Adipose tissue (tissue), 3 donors: ENCODE results near the gene LSM7. TPM values are rescaled to one million over a fixed set of nuclear protein-coding genes. Genes with fewer than 3 reads are reported as not detected.
"Not testable (repeated sequence)": the region's sequence is repeated elsewhere in the genome, so short reads cannot be mapped to it uniquely, and the experiment has no call there.

Source experiments
- H3K27ac ChIP-seq: one replicate; pipeline ENCODE4 v1.5.1; 2013; ENCODE audit warnings: low read depth, low read length
- WGBS, 3 donors: extraction: QIAGEN DNeasy Blood & Tissue Kit; methylation state at CpG; one replicate each; pipeline ENCODE4 v1.1.7; 2013; 5-methylcytosine and 5-hydroxymethylcytosine counted together
- polyA plus RNA-seq, 3 donors: library from polyadenylated mRNA; stranded (reverse); fragments of 200-250 nt; gene quantifications; one replicate each; pipeline ENCODE4 v1.2.3, GENCODE V29; 2013
- donor health status: healthy with polysubstance abuse.
- donor health status: Bipolar disorder and iron deficiency.
- donor health status: healthy.

Gene LSM7
- polyA plus RNA-seq, 3 donors = 97.8 to 222 (median 149) TPM

DNA sequence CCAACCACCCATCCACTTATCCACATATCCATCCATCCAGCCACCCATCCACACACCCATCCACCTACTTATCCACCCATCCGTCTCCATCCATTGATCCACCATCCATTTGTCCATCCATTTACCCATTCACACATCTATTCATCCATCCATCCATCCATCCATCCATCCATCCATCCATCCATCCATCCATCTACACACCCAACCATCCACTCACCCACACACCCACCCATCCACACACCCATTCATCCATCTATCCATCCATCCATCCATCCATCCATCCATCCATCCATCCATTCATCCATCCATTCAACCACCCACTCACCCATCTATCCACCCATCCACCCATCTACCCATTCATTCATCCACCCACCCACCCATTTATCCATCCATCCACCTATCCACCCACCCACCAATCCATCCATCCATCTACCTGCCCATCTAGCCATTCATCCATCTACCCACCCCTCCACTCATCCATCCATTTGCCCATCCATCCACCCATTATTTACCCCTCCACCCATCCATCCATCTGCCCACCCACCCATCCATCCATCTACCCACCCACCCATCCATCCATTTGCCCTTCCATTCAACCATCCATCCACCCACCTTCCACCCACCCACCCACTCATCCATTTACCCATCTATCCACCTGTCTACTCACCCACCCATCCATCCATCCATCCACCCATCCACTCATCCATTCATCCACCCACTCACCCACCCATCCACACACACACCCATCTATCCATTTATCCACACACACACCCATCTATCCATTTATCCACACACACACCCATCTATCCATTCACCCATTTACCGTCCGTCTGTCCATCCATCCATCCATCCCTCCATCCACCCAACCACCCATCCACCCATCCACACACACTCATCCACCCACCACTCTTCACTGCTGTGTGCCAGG lies 29.2 kb upstream of the LSM7 start:
- WGBS, 3 donors = 96 to 100% (median 98%) methylated on average over 3 of the region's 3 CpGs
- H3K27ac ChIP-seq = no peak overlapping the region

DNA sequence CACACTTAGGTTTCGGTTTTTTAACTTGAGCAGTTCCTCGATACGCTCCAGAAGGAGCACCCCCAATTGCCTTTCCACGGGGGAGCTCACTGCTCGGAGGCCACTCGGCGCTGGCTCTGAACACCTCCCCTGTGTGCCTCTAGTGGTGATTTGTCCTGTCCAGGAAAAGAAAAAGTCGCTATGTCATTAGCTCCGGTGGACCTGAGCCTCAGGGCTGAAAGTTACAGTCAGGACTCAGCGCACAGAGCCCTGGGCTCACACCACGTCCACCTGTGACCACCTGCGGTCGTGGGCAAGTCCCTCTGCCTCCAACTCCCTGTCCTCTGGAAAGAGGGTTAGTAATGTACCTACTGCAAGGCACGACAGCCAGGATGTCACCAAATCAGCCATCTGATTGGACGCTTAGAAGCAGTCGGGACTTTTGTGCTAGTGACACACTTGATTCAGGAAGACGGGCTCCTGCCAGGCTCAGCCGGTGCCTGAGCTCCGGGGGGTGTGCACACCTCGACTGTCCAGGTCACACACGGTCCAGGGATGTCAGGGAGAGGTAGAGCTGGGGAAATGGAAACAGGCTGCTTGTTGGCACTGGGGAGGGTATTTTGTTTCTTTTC lies 27.8 kb upstream of the LSM7 start:
- 81 to 82% (median 82%) methylated on average over 21 of the region's 21 CpGs for WGBS, 3 donors

DNA sequence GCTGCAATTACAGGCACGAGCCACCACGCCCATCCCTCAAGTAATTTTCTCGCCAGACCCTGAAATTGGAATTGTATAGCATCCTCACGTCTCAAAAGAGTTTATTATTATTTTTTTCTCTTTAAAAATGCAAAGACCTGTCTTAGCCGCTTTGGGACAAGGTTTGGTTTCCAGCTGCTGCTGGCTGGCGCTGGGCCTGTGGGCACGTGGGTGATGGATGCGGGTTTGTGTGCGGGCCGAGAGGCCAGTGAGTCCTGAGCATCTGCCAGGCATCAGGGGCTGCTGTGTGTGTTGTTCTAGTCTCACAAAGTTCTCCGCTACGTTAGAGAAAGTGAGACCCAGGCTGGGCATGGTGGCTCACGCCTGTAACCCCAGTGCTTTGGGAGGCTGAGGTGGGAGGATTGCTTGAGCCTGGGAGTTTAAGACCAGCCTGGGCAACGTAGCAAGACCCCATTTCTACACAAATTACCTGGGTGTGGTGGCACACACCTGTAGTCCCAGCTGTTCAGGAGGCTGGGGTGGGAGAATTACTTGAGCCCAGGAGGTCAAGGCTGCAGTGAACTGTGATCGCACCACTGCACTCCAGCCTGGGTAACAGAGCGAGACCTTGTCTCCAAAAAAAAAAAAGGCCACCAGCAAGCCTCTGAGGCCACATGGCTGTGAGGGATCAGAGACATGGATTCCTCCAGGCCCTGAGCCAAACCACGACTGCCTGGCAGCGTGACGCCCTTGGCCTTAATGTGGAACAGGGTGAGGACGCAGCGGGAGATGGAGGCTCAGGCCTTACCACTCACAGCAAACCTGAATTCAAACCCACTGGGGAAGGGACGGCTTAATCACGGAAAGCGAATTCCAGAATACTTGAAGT lies 27.0 kb upstream of the LSM7 start:
- no peak overlapping the region for H3K27ac ChIP-seq
- 86 to 90% (median 87%) methylated on average over 23 to 24 of the region's 24 CpGs for WGBS, 3 donors

More for the DNA sequence above, 27.8 kb upstream of the LSM7 start:
- H3K27ac ChIP-seq = no peak overlapping the region

- WGBS, 3 donors = 86 to 90% (median 88%) methylated on average over 17 of the region's 17 CpGs
These were observed 26.3 kb upstream of the LSM7 start for GRCh38 chr19:2354670-2355069.

DNA sequence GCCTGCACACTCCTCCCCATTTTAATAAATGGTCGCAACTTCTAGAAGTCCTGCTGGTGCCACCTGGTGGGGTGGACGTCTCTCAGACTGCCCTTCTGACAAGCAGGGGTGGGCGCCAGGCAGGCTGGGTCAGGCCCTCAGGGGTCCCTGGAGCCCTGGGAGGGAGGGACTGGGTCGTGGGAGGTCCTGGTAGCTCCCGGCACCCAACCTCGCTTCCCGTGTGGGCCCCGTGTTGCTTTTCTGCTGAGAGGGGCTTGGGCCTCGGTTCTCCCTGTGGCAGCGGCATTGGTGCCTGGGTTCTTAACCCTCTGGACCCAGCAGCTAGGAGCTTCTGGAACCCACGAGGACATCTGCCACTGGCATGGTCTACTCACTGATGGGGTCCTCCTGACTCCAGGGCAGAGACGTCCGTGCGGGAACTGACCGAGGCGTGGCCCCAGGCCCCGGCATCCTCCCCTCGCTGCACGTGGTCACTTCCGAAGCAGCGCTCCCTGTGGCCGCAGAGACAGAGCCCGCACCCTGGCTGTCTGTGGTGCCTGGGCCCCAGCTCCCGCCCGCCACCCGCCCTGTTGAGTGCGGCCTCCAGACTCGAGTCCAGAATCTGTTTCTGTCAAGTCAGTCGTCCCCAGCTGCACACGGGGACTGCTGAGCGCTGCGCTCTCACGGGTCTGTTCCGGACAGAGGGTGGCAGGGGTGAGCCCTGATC lies 25.7 kb upstream of the LSM7 start:
- no peak overlapping the region for H3K27ac ChIP-seq
- WGBS, 3 donors = 90 to 94% (median 92%) methylated on average over 34 of the region's 34 CpGs

More at GRCh38 chr19:2354670-2355069, 26.3 kb upstream of the LSM7 start:
- H3K27ac ChIP-seq = no peak overlapping the region

GRCh38 chr19:2353159-2353886 lies 24.9 kb upstream of the LSM7 start:
- WGBS, 3 donors = 90 to 93% (median 93%) methylated on average over 35 to 45 of the region's 45 CpGs
- no peak overlapping the region for H3K27ac ChIP-seq

- 91 to 93% (median 92%) methylated on average over 24 of the region's 24 CpGs for WGBS, 3 donors
- H3K27ac ChIP-seq = no peak overlapping the region
These were observed 23.7 kb upstream of the LSM7 start for GRCh38 chr19:2352121-2352520.

GRCh38 chr19:2351591-2351990 lies 23.2 kb upstream of the LSM7 start:
- H3K27ac ChIP-seq = no peak overlapping the region
- 95 to 96% (median 96%) methylated on average over 17 to 28 of the region's 28 CpGs for WGBS, 3 donors

DNA sequence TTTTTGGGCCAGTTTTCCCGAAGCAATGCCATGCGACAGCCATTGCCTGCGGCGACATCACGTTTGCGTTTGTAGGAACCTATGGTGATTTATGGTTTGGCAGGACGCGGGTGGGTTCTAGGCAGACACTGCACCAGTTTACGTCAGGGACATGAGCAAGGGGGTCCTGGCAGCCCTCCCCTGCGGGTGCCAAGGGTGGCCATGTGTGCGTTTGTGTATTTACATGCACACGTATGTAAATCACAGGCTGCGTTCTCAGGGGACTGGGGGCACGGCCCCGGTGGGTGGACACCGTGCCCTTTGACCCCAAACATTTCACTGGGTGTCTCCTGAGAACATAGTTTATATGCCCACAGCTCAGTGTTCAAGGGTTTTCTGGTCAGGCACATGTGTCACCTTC lies 22.3 kb upstream of the LSM7 start:
- 90 to 92% (median 90%) methylated on average over 16 of the region's 16 CpGs for WGBS, 3 donors
- H3K27ac ChIP-seq = no peak overlapping the region

GRCh38 chr19:2349818-2350217 lies 21.4 kb upstream of the LSM7 start:
- 93 to 97% (median 95%) methylated on average over 24 of the region's 24 CpGs for WGBS, 3 donors
- H3K27ac ChIP-seq = not testable (repeated sequence)

DNA sequence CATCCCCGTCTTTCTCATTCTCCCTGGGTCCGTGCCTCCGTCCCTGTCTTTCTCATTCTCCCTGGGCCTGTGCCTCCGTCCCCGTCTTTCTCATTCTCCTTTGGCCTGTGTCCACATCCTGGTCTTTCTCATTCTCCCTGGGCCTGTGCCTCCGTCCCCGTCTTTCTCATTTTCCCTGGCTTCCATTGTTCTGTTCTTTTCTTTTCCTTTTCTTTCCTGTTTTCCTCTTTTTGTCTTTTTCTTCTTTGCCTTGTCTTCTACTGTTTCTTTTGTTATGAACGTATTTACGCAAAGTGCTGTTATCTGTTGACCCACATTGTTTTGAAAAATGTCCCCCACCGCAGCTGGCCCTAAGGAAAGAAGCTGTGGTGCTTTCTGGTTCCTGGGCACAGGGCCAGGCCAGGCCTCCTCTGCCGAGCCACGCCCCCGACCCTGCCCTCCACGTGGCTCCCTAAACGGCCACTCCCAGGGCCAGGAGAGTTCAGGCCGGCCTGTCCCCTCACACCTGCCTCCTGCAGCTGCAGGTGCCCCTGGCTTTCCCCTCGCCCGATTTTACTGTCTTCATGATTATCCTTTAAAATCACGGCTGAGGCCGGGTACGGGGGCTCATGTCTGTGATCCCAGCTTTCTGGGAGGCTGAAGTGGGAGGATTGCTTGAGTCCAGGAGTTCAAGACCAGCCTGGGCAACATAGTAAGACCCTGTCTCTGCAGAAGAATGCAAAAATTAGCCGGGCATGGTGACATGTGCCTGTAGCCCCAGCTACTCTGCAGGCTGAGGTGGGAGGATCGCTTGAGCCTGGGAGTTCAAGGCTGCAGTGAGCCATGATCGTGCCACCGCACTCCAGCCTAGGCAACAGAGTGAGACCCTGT lies 17.6 kb upstream of the LSM7 start:
- WGBS, 3 donors = 58 to 69% (median 65%) methylated on average over 25 of the region's 25 CpGs
- no peak overlapping the region for H3K27ac ChIP-seq

- 94 to 96% (median 94%) methylated on average over 15 to 17 of the region's 17 CpGs for WGBS, 3 donors
- no peak overlapping the region for H3K27ac ChIP-seq
These were observed 16.7 kb upstream of the LSM7 start for GRCh38 chr19:2345076-2345475.

- WGBS, 3 donors = 94 to 96% (median 95%) methylated on average over 23 to 24 of the region's 24 CpGs
These were observed 16.0 kb upstream of the LSM7 start for GRCh38 chr19:2344381-2344870.

GRCh38 chr19:2343289-2343982 lies 15.1 kb upstream of the LSM7 start:
- WGBS, 3 donors = 93 to 97% (median 94%) methylated on average over 31 of the region's 31 CpGs
- no peak overlapping the region for H3K27ac ChIP-seq

More at GRCh38 chr19:2344381-2344870, 16.0 kb upstream of the LSM7 start:
- no peak overlapping the region for H3K27ac ChIP-seq

DNA sequence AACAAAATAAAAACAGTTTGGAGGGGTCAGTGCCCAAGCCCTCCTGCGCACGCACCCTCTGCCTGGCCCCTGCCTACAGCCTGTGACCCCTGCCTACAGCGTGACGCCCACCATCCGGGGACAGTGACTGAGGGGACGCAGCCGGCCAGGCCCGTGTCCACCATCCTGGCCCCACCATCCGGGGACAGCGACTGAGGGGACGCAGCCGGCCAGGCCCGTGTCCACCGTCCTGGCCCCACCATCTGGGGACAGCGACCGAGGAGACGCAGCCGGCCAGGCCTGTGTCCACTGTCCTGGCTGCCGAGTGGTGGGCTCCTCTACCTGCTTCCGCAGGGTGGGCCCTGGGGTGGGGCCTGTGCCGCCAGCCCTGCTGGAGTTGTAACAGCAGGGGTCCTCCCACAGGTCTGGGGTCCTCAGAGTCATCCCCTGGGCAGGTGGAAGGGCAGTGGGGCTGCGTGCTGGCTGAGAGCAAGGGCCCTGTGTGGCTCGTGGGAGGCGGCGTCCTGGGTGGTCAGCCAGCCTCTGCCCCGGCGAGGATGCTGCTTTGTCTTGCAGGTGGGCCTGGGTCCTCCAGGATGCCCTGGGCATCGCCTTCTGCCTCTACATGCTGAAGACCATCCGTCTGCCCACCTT lies 14.4 kb upstream of the LSM7 start:
- WGBS, 3 donors = 95 to 96% (median 95%) methylated on average over 26 to 29 of the region's 29 CpGs
- no peak overlapping the region for H3K27ac ChIP-seq
